Omental fat pad (tissue), 4 donors: Measurements from ENCODE around the gene LYRM9. TPM values are rescaled to one million over a fixed set of nuclear protein-coding genes. Genes with fewer than 3 reads are reported as not detected.
"Not testable (repeated sequence)": the region's sequence is repeated elsewhere in the genome, so short reads cannot be mapped to it uniquely, and the experiment has no call there.

ENCODE experiments used
- ATAC-seq: fragments of 150-250 bp; one replicate; pipeline ENCODE4 v1.9.1; 2016; ENCODE audit warnings: mild to moderate bottlenecking, moderate library complexity; ENCODE audit not compliant: low FRiP score
- DNase-seq: peaks from one replicate; pipeline ENCODE4 v3.0.0-alpha.2; 2019; ENCODE audit warnings: low spot score
- CTCF ChIP-seq, 3 donors: fragments of 450-650 bp; IDR thresholded peaks; one replicate each; pipeline ENCODE4 v1.5.1; 2016 to 2017; ENCODE audit warnings: antibody characterized with exemption in 3 of 3, mild to moderate bottlenecking in 3 of 3, moderate library complexity in 2 of 3
- total RNA-seq, 4 donors: library from RNA; depleted of rRNA; stranded (reverse); fragments of >200 nt; gene quantifications; one replicate each; pipeline ENCODE4 v1.1.0, GENCODE V29; 2016

The LYRM9 gene
- total RNA-seq, 4 donors from 2014 or later, result 10.4 to 24.0 (median 18.5) TPM

DNA sequence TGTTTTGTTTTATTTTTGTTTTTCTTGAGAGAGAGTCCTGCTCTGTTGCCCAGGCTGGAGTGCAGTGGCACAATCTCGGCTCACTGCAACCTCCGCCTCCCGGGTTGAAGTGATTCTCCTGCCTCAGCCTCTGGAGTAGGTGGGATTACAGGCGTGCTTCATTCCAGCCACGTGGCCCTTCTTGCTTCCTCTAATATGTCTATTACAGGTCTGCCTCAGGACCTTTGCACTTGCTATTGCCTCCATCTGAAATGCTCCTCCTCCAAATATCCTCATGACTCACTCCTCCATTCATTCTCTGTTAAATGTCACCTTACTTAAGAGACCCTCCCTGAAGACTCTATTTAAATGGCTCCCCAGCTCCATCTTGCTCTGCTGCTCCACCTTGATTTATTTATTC lies 39.0 kb downstream of the LYRM9 start:
- DNase-seq (no peak), ATAC-seq (no peak)
- TF ChIP-seq CTCF (IDR thresholded peaks at IDR 0.05), result no peak

DNA sequence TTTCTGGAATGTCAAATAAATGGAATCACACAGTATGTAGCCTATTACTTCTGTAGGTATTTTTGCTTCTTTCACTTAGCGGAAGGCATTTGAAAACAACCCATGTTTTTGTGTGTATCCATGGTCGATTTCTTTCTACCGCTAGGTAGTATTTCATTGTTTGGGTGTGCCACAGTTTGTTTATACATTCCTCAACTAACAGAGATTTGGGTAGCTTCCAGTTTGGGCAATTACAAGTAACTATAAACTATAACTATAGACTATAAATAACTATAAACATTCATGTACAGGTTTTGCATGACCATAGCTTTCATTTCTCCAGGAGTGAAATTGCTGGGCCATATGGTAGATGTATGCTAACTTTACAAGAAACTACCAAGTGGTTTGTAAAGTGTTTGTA lies 40.1 kb downstream of the LYRM9 start:
- no peak for TF ChIP-seq CTCF (IDR thresholded peaks at IDR 0.05)
- ATAC-seq (no peak), DNase-seq (no peak)

GRCh38 chr17:27849474-27850185 lies 43.5 kb downstream of the LYRM9 start:
- ATAC-seq (no peak), DNase-seq (no peak)
- TF ChIP-seq CTCF (IDR thresholded peaks at IDR 0.05), result no peak

DNA sequence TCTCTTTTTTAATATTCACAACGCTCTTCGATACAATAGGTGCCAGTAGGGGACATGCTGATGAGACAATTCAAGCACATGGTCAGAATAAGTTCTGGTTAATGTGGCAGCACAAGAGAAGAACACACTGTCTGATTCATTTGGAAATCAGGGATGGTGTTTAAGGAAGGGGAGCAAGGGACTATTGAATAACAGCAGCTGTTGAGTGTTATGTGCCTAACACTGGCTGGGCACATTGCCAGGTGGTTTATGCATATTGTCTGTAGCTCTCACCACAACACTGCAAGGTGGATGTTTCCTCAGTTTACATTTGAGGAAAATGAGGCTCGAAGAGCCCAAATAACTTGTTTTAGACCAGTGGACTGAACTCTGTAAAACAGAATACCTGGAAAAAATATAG lies 44.2 kb downstream of the LYRM9 start:
- TF ChIP-seq CTCF (IDR thresholded peaks at IDR 0.05), result no peak

GRCh38 chr17:27846808-27847307 lies 46.3 kb downstream of the LYRM9 start:
- not testable (repeated sequence) for ATAC-seq, DNase-seq

More for the DNA sequence above, 44.2 kb downstream of the LYRM9 start:
- no peak for DNase-seq
- no peak for ATAC-seq

DNA sequence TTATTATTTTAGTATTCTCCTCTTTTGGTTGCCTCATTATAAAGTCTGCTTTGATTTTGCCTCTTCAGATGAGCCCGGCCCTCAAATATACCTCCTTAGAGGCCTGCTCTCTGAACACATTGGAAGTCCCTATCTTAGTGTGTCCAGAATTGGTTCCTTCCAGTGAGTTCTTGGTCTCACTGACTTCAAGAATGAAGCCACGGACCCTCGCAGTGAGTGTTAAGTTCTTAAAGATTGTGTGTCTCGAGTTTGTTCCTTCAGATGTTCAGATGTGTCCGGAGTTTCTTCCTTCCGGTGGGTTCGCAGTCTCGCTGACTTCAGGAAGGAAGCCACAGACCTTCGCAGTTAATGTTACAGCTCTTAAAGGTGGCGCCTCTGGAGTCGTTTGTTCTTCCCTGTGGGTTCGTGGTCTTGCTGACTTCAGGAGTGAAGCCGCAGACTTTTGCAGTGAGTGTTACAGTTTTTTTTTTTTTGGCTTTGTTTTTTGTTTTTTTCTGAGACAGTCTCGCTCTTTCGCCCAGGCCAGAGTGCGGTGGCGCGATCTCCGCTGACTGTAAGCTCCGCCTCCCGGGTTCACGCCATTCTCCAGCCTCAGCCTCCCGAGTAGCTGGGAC lies 47.0 kb downstream of the LYRM9 start:
- ATAC-seq (no peak), DNase-seq (no peak)
- no peak for TF ChIP-seq CTCF (IDR thresholded peaks at IDR 0.05)

DNA sequence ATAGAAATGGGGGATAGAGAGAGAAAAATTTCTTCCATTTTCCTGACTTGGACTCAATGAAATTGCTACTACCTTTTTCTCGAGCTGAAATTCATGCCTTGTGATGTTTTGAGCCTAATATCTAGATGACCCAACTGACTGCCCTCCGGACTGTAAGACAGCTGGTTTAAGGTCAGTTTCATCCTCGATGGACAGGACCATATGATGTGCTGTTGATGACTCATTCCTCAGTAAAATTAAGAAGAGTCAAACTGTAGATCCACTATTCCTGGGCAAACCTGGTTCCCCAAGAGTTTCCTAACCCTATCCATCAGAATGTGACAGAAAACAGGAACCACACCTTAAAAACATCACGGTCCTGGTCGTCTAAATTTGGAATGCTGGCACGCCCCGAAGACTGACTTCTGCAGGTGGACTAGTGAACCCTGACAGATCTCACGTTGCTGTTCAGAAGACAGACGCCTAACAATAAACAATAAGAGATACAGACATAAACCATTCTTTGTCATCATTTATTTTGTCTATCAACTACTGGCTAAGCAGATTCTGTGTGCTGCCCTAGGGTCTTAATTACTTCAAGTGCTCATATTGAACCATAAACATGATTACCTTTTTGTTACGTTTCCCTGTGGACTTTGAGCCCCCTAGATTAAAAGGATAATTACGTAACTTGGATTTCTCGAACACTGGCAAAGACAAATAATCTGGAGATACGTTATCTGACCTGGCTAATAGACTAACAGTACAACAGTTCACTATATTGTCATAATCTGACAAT lies 47.7 kb downstream of the LYRM9 start:
- no peak for TF ChIP-seq CTCF (IDR thresholded peaks at IDR 0.05)
- ATAC-seq (no peak), DNase-seq (no peak)
